CD4-positive, alpha-beta T cell treated with Interleukin-17A for 4 hours (primary cell): Measurements from ENCODE around the gene C9orf72.

ENCODE experiments used
- DNase-seq: peaks from one replicate; pipeline ENCODE4 v3.0.0-alpha.2; 2020; ENCODE audit warnings: mixed read lengths

C9orf72 gene

DNA sequence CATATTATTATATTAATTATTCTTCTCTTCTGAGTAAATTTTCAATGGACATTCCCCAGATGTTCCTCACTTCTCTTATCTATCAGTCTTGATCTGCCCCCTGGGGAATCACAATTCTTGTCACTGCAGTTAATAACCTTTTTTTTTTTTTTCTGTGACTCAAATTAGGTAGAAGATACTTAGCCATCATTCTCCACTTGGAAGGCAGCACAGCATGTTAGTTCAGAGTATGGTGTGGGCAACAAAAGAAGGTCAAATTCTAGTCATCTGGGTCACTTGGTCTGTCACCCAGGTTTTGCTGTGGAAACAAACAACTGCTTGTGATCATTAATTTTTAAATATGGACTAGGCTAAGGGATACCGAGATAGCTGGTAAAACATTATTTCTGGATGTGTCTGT, 35.5 kb downstream of the C9orf72 start:
- no peak for DNase-seq

DNA sequence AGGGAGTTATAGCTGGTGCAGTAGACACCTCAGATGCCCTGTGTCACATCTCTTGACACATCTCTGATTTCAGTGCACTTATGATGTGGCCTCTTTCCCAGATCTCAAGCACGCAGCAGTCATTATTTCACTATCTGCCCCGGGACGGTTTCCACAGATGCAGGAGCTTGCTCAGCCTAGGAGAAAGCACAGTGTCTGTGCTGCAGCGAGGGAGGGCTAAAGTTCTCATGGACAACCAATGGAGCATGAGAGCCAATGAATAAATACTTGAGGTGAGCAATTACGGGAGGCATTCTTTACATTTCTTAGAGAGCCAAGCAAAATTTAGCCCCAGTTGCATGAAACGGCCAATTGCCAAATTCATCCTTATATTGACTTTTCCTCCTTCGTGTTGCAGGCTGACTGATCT, 36.2 kb downstream of the C9orf72 start:
- no peak for DNase-seq

DNA sequence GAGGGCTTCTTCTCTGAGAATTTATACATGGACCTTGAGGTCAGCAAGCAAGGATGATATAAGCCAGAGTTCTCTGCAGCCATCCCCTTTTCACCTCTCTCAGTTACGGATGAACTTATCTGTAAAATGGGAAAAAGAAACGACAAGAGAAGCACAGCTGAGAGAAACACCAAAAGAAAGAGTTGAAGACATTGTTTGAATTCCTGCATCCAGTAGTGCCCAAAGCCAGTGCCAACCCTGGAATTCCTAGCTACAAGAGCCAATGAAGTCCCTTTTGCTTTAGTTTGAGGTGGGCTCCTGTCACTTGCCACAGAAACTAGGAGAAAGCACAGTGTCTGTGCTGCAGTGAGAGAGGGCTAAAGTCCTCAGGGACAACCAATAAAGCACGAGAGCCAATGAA, 37.1 kb downstream of the C9orf72 start:
- DNase-seq: no peak

DNA sequence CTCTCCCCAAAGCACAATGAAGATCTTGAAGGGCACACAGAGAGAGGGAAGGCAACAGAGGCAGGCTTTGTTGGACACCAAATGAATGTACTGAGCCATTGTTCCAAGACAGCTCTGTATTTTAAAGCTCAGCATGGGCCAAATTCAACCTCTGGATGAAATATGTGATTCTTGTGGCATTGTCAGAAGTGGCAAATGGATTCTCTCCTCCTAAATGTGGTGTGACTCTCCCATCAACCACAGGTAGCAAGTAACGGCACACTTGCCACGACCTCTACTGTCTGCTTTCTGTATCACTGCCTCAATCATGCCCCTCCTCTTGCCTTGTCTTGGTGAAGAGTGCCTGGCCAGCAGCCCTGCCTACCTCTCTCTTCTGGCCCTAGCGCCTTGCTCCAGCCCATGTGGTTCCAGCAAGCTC, 37.6 kb downstream of the C9orf72 start:
- DNase-seq: no peak

DNA sequence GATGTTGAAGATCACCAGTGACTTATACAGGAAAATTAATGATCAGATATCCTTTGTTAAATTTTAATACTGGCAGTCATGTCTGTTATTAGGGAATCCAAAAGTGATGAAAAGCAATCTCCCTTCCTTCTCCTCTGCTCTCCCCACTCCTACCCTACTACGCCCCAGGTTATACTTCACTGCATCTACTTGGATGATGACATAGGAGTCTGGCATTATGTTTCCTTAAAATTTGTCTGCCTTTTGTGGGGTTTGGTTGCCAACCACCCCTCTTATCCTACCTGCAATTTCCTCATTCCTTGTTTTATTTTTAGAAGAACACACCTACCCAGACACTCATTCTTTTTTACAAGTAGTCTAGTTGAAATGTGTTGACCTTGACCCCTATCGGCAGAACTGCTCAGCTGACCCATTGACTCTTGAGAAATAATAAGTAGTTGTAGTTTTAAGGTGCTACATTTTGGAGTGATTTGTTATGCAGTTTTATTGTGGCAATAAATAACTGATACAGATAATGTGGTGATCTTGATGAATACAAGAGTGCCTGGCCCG, 38.5 kb downstream of the C9orf72 start:
- no peak for DNase-seq

DNA sequence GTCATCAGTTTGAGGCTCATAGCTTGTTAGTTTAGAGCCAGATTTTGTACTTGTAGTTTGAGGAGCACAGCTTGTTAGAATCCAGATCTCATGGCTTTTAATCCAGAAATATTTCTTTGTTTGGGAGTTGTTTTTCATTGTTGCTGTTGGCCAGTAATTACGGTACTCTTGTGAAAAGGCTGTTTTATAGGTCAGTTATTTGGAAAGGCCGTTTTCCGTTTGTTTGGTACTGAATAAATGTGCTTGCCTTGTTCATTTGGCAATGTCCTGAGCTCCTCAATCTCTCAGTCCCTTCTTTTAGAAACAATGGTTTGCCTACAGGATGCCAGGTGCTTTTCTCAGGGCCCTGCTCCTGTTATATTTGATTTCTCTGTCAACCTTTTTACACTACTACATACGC, 39.1 kb downstream of the C9orf72 start:
- DNase-seq: no peak

DNA sequence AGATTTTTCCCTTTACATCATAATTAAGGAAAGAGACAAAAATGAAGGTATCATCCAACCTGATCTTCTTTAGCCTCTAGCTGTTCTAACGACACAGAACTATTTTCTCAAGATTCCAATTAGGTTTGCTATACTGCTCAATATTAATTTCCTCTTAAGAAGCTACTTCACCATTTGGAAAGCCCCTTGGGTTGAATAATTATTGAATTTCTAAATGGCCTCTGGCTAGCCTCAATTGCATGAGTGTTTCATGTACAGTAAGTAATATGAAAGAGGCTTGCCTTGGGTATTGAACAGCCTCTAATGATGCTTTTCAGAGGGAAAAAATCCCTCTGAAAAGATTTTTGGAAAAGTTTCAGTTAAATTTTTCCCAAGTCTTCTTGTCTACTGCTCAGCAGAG, 40.0 kb downstream of the C9orf72 start:
- no peak for DNase-seq

DNA sequence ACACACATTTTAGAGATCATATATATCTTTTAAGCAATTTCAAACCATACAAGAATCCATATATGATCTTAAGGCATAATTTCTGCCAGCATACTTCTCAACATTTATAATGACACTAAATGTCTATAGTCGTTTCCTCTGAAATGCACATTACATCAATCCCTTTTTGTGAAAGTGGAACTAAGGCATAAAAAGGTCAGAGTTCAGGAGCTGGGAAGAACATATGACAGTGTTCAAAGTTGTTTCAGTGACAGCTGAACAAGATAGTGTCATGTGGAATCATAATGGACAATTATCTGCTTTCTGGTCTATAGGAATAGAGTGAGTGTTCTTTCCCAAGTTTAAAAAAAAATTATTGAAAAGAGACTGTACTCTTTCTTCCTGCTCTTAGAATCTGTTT, 41.2 kb downstream of the C9orf72 start:
- DNase-seq: no peak

DNA sequence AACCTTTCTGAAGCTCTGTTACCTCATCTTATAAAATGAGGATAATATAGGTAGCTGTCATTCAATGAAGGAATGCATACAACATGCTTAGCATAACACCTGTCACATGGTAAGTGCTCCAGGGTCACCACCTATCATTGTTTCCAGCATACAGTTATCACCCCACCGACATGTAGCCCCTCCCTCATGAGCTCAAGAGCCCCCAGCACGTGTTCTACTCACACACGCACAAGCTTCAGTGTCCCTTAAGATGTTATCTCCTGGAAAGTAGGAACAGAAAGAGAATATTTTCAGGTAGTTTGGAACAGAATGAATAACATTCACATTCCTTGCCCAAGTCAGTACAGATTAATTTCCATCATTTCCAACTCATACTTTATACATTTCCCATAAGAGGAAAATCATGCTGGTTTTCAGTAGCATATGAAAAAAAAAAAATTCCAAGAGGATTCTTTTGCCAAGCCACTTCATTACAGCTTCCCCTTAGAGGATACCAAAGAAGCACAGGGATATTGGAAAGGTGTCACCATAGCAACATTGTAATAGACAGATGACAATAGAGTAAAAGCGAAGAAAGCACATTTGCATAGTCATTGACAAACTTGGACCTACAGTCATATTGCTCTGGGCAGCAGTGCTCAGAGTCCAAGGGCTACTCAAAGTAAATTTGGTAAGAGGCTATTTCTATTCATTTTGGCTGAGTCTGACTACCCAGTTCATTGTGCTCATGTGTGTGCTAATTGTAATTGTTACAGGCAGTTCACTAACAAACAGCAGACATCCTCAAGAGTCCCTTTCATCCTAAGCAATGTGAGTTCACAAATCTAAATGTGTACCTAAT, 42.1 kb downstream of the C9orf72 start:
- no peak for DNase-seq

DNA sequence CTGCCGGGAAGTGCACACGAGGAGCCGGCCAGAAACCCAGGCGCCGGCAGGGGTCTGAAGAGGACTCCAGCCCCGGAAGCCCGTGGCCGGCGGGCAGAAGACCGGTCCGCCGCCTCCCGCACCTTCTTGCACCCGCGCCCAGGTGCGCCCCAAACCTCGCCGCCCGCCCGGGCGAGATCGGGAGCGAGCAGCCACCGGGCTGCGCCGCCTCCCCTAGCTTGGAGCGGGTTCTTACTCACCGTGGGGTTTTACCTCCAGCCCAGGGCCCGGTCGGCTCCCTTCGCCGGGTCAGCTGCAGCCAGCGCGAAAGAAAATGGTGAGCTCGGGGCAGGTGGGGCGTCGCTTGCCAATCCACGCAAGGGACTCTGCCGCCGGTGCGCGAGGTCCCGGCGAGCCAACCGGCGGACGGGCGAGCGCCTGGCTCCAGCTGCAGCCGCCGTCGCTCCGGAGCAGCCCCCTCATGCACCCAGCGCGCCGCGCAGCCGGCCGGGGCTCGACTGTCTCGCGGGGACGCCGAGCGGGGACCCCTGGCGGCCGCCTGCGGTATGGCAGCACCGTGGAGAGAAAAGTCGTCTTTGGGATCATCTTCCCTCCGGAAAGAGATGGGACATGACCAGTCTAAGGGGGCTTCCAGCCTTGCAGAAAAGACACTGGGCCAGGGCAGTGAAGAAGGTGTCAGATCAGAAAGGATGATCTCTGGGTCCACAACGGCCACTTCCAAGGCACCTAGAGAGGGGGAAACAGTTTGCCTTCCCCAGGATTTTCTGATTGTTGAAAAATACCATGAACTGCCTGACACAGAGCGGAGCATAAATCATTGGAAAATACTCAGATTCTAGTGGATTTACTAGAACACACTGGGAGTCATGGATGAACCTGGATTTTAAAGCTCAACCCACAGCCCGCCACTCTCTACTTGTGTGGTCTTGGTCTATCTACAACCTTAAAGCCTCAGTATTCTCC, 43.7 kb downstream of the C9orf72 start, which contains the start of gene MOB3B:
TSS of gene MOB3B (minus strand) at position 499 of the 963 bp plus-strand sequence. CDS start 74,264 bp downstream, outside the sequence.
- peak; percentile 83 for DNase-seq

DNA sequence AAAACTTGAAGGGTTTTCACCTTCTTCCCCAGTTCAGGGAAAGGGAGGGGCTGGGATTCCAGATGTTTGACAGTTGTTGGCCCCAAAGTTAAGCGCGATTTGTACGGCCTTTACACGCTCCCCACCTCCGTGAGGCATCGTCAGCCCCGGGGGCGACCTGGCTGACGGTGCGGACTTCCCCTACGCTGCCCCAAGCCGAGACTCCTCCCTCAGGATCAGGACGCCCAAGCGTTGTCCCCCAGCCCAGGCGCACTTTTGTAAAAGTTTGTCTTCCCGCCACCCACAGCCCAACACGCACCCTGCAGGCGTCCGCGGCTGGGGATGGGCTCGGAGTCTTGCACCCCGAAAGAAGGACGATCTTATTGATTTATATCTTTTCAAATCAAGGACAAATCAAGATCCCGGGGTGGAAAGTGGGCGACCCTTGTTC, 44.4 kb downstream of the C9orf72 start:
- DNase-seq: peak; percentile 39

DNA sequence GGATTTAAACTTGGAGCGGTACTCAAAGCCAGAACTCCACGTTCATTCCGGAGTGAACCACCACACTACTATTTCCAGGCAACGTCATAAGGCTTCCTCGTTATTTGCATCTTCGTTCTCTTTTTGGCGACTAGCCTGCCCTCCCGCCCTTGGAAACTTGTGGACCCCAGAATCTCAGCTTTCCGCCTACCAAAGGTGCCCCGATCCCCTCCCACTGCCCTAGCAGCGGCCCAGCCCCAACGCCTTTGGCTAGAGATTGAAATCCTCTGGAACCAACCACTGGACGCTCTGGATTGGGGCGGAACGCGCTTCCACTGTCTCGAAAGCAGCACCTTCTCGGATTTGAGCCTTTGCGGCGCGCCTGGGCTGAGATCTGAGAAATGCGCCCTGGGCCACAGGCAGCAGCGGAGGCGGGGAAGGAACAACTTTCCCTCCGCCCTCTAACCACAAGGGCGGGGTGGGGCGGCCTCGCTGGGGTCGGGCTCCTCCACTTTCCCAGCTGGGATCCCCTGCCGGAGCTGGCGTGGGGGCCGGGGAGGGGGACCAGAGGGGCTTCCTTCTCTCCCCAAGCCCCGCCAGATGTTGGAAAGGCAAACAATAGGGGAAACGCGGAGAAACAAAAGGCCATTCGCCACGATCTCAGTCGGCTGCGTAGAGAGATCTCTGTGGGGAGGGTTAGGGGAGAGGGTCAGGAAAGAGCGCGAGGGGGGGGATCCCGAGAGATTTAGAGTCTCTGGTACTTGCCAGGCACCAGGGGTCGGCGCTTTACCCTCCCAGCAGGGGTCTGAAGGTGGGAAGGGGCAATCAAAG, 45.0 kb downstream of the C9orf72 start:
- peak; percentile 58 for DNase-seq

DNA sequence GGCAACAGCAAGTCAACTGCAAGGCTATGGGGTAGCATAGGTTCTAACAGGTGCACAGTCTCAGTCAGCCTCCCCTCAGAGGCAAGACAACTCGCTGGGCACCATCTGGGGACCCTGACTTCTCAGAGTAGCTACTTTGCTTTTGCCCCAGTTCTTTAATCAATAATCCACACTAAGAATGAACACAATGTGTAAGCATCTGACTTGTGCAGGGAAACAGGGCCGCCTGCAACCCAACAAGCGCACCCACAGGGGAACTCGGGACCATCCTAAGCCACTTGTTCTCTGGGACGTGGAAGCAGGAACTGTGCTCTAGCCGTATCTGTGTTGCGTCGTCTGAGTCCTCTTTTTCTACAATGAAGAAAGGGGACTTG, 45.6 kb downstream of the C9orf72 start:
- DNase-seq: no peak

DNA sequence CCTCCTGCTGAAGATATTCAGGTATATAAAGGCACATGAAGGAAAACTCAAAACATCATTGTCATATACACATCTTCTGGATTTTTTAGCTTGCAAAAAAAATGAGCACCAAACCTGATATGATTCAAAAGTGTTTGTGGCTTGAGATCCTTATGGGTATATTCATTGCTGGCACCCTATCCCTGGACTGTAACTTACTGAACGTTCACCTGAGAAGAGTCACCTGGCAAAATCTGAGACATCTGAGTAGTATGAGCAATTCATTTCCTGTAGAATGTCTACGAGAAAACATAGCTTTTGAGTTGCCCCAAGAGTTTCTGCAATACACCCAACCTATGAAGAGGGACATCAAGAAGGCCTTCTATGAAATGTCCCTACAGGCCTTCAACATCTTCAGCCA, 49.0 kb downstream of the C9orf72 start, which contains the start of gene IFNK:
TSS of gene IFNK (plus strand) at position 55 of the 400 bp plus-strand sequence. CDS start at position 102, 47 bp downstream.
- DNase-seq: no peak

DNA sequence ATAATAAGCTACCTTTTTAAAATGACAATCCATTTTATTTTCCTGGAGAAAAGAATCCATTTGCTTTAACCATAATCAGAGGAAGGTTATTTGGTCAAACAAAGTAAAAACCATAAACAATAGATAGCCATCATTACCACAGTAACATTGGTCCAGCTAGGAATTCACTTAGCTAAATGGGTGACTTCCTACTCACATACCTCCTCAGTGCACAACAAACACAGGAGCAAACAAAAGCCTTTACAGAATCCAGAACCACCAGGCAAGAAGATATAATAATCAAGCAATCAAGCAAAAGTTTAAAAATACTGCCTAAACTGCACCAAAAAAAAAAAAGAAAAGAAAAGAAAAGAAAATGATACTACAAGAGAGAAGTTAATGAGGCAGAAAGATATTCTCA, 50.1 kb downstream of the C9orf72 start:
- DNase-seq: no peak

DNA sequence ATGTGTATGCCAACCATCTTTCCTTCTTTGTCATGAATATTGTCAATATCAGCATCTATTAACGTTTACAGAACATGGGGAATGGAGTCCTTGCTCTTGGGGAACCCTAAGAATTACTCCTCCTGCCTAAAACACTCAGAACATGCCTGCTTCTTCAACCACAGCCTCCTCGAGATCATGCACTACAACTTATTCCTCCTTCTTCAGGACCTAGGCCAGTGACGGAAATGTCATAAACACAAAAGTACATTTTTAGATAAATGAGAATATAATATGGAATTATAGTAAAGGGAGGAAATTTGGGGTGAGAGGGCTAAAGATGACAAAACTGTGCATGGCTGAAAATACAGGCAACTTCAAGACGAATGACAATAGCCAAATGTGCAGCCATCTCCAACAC, 52.3 kb downstream of the C9orf72 start:
- no peak for DNase-seq

DNA sequence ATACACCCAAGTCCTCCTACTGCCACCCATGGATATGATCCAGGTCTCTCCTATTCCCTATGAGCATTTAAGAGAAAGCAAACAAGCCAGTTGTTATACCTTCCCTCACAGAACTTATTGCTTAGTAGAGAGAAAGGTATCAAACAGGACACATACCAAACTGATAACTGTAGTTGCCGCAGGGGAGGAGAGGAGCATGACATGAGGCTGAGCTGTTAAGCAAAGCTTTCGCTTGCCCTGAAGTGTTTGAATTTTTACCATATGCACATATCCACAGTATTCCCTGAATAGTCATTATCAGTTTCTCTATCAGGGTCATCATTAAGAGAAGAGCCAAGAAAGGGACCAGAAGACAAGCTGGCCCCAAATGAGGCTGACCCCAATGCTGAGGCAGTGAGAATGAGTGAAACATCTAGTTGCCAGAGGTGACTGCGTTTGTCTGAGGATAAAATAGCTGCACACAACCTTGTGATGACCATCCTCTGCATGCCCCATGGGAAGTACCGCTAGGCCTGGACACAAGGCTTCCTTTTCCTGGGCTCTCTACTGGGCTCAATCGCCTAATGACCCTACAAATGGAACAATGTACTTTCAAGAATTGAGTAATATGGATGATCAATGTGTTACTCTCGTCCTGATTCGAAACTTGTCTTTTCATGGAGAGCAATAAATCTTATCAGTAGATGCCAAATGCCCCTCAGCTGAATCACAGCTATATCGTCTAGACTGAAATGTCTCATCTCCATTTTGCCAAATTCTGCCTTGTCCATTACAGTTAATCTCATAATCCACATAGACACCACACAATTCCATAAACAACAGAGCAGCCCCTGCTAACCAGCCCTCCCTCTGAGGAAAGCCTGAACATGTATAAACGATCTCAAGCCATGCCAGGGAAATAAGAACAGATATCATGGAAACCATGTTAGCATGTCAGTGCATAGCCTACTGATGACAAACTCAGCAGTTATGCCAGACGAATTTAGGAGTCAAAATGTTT, 53.5 kb downstream of the C9orf72 start:
- no peak for DNase-seq

DNA sequence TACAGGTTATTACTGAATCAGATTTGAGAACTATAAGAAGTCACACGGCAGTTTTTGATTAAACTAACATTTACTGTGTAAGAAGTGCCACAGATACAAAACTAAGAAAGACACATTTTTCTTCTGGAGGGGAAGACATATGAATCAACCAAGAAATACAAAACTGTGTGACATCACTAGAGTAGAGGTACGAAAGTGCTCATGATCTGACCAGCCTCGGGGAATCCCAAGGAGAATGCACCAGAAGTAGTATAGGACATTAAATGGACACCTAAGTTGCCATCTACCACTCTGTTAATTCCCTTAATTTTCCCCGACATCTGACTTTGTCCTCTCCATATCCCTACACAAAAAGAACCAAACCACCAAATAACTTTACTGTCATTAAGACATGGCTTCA, 54.5 kb downstream of the C9orf72 start:
- DNase-seq: no peak

DNA sequence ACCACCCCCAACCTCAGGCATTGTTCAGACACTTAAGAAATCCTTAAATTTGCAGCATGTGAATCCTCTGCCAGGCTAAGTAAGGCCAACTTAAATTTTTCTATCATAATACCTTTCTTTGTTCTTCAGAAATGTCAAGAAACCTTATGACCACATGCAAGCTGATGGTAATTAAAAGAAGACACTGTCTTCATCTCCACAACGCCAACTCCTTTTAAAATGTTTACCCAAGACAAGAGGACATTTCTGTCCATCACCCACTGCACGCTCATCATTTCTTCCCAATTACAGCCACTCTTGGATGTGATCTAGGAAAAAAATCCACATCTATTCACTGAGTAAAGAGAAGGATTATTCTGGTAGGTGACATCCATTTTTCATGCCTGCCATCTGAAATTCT, 55.3 kb downstream of the C9orf72 start:
- no peak for DNase-seq

DNA sequence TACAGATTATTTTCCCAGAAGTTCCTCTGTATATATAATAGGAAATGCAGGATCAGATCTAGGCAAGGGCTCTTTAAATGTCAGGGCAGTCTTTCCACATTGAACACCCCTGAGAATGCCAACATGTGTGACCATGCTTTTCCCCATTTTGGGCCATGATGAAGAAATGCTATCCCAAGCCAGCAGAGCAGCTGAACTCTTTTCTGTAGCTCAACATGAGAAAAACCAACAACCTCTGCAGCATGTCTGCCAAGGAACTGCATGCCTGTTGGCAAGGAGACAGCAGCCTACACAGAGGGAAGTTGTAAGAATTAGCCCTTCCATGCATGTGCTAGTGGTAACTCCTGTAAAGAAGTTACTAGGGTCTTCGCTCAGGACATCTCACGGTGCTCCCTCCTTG, 58.7 kb downstream of the C9orf72 start:
- no peak for DNase-seq

DNA sequence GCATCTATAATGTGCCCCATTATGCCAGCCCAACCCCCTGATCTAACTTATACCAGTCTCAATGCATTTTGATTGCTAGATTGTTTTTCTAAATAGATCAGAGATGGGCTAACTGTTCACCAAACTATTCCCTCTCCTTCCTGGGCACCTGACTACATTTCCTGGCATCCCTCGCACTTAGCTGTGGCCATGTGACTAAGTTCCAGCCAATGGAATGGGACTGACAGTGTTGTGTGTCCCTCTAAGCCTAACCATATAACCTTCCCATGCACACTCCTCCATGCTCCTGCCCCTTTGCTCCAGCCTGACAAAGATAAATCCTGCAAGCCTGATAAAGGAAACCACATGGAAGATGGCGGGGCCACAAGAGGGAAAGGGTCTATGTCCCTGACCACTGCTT, 61.5 kb downstream of the C9orf72 start:
- DNase-seq: no peak
